HG02571 (cell line): ENCODE measurements around the gene STAG1.
"Not testable (repeated sequence)": the region's sequence is repeated elsewhere in the genome, so short reads cannot be mapped to it uniquely, and the experiment has no call there.

Experiments
- ATAC-seq: cut with Tn5 transposase; IDR thresholded peaks from one replicate; pipeline ENCODE4 v1.9.1; 2021; ENCODE audit warnings: mild to moderate bottlenecking, moderate library complexity; ENCODE audit not compliant: unreplicated experiment

The STAG1 gene

DNA sequence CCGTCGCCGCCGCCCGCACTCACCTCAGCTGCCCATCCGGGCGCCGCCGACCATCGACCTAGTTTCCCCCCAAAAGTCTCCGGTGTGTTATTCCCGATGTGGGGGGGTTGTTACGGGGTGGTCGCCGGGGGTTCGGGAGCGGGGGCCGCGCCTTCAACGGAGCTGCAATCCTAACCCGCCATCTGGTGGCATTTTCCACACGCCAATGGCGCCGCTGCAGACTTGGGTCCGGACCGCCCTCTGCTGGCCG lies at the start of gene STAG1:
Gene STAG1 (minus strand): TSS at position 207 of the 250 bp plus-strand sequence. CDS start 121,480 bp downstream, outside the sequence.
- no peak for ATAC-seq

DNA sequence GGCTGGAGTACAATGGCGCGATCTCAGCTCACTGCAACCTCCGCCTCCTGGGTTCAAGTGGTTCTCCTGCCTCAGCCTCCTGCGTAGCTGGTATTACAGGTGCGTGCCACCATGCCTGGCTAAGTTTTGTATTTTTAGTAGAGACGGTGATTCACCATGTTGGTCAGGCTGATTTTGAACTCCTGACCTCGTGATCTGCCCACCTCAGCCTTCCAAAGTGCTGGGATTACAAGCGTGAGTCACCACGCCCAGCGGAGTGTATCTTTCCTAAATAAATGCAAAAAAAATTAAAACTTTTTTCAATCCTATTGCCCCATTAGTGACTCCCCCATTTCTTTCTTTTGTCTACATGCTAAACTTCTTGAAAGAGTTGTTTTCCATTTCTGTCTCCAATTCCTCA lies 49.0 kb upstream of the STAG1 start:
- not testable (repeated sequence) for ATAC-seq

- no peak for ATAC-seq
Observed at GRCh38 chr3:136792556-136793330, 40.6 kb upstream of the STAG1 start.

DNA sequence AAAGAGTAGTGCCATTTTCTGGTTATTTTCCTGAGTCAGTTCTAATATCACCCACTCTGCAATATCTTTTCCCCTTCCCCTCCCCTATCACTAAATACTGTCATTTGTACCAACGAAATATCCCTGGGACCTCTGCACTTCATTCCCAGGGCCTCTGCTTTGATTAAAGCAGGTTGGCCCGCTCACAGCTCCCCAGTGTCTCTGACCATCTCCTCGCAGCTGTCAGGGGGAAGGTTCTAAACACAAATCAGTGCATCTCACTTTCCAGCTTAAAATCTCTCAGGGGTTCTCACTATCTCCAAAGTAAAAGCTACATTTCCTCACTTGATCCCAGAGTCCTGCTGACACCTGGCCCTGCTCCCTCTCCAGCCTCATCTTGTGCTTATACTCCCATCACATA lies 38.6 kb upstream of the STAG1 start:
- no peak for ATAC-seq

DNA sequence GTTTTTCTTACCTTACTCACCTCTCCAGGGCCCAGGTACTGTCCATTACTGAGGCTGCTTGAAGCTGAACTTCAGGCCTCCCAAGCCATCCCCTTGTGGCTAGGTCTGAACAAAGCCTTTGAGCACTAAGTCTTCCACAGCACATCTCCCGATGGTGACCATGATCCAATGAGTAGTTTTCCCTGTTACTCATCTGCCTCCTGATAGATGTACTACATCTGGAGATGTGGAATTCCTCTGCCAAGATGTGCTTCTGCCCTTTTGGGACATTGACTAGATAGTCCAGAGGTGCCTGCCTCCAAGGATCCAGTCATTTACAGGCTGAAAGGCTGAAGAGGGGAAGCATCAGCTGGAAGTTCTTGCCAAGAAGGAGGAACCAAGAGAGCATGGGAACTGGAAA lies 37.8 kb upstream of the STAG1 start:
- no peak for ATAC-seq

- no peak for ATAC-seq
Observed at GRCh38 chr3:136788154-136788553, 36.0 kb upstream of the STAG1 start.

GRCh38 chr3:136787349-136787748 lies 35.2 kb upstream of the STAG1 start:
- ATAC-seq: peak; percentile 93

DNA sequence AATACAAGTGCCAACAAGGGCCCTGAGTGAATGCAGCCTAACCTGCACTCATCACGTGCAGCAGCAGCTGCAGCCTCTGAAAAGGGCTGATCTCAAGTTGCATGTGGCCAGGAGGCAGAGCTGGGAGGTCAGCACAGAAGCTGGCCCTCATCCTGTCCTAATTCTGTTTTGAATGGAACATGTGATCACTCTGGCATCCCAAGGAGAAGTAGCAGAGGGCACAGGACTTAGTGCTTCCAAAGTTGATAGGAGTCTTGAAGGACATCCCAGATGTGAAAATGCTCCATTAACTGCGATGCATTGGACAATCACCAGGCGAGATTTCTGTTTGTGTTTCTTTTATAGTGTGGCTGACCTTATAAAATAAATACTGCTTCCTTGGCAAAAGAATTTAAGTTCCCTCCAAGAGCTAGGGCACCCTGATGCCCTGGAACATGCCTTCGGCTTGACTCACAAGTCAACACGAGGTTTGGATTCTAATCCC lies 31.6 kb upstream of the STAG1 start:
- no peak for ATAC-seq

GRCh38 chr3:136780741-136781140 lies 28.6 kb upstream of the STAG1 start:
- no peak for ATAC-seq

GRCh38 chr3:136778865-136779264 lies 26.7 kb upstream of the STAG1 start:
- ATAC-seq: no peak

DNA sequence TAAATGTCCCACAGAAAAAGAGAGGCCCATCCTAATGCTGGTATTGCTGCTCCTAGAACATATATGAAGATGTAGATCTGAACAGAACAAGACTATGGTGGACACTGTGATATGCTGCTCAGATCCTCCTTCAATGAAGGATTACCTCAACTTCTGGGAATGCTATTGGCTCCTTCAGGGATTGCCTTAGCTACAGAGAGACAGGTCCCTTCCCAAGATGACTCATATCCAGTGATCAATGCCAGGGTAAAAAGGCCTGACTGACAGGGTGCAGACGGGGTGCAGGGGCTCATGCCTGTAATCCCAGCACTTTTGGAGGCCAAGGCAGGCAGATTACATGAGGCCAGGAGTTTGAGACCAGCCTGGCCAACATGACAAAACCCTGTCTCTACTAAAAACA lies 20.5 kb upstream of the STAG1 start:
- ATAC-seq: no peak

- ATAC-seq: not testable (repeated sequence)
Observed at GRCh38 chr3:136758160-136759102, 6.3 kb upstream of the STAG1 start.

- no peak for ATAC-seq
Observed at GRCh38 chr3:136755192-136755591, 3.0 kb upstream of the STAG1 start.

DNA sequence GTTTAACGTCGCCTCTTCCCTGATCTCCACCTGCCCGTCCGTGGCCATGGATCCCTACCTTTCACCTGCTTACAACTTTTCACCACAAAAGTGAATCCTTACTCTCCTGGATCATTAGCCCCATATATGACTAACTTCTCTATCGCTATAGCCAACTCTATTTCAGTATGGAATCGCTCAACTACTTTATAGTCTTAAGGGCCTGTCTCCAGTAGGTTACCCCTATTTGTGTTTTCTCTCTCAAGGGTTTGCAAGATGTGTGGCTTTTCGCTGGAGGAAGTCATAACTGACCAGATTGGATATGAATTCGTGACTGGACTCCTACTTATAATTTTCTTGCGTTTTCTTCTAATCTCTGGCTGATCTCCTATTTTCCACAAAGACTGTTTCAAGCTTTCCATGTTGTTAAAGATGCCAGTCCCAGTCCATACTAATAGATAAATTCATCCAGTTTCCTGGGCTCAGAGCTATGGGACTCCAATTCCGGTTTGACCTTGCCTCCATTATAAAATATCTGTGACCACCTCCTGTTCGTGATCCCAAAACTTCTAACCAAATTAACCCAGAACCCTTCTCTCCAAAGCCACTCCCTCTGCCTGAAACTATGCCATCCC lies 1.3 kb upstream of the STAG1 start:
- ATAC-seq: no peak

DNA sequence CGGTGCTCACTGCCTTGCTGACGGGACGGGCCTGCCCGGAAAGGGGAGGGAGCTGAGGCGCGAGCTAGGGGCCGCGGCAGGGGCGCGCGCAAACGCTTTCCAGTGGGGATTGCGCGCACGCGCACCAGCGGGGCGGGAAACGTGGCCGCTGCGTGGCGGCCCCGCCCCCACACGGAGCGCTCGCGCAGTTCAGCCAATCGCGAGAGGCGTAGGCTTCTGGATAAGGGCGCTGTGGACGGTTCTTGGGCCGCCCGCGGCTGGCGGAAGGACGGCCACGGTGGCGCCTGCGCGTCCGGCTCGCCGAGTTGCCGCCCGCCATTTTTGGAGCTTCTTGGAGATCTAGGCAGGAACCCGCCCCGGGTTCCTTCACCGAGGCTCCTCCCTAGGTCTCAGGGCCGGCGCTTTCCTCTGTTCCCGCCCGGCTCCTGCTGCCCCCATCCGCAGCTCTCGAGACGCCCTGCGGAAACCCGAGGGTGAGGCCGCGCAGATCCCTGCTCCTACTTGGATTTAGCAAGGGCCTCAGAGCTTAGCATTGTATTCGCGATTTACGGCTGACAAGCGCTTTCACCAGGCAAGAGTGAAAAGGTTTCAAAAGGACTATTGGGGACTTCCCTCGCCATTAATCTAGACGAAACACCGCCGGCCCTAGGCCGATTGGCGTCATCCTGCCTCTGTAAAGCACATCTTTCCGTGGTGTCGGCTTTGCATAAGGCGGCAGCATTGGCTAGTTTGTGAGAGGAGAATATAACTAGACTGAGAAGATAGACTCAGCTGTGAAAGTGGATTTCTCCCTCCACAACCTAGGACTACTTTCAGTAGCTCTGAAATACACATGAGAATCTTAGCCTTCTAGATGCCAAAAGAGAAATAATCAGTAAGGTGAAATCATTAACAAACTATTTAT lies 496 bp upstream of the STAG1 start:
- ATAC-seq: peak; percentile 83

DNA sequence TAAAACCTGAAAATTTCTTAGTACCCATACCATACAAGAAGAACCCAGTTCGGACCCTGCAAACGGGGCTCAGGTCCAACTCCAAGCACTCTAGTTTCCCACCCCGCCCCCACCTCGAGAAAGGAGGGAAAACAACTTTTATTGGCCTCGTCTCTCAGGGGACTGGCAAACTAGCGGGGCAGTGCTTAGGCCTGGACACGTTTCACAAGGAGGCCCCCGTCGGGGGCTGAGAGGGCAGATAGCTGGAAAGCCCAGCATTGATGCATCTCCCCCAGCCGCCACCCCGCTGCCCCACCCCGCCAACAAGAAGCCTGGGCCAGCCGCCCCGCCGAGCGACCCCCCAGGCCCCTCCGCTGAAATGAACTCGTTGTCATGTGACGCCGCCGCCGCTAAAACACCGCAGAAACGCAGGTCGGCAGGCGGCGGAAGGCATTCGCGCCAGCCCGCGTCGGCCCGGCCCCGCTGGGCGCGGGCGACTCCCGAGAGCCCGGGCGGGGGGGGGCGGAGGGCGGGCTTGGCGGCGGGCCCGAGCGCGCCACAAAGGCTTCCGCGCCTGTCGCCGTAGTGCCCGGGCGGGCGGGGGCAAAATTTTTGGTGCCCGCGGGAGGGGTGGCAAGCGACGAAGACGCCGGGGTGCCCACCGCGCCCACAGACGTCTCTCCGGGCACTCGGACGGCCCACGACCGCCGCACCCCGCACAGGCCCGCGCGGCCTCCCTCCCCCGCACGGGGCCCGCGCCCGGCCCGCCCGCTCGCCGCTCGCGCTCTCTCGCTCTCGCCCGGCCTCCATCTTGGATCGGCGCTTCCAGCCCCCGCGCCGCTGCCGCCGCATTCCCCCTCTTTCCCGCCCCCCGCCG lies 634 bp downstream of the STAG1 start:
- peak; percentile 17 for ATAC-seq

- ATAC-seq: no peak
Observed at GRCh38 chr3:136750897-136751315, 1.3 kb downstream of the STAG1 start.

- no peak for ATAC-seq
Observed at GRCh38 chr3:136750209-136750896, 1.8 kb downstream of the STAG1 start.

- not testable (repeated sequence) for ATAC-seq
Observed at GRCh38 chr3:136749602-136750001, 2.6 kb downstream of the STAG1 start.
